Aortic smooth muscle cell (primary cell): ENCODE results near the gene OR4K5. TPM values are rescaled to one million over a fixed set of nuclear protein-coding genes. Genes with fewer than 3 reads are reported as not detected.

Experiments used
- total RNA-seq: library from RNA; depleted of rRNA; stranded (reverse); fragments of >200 nt; gene quantifications from 2 replicates; pipeline ENCODE4 v1.2.3, GENCODE V29; 2014

OR4K5 gene, protein sequence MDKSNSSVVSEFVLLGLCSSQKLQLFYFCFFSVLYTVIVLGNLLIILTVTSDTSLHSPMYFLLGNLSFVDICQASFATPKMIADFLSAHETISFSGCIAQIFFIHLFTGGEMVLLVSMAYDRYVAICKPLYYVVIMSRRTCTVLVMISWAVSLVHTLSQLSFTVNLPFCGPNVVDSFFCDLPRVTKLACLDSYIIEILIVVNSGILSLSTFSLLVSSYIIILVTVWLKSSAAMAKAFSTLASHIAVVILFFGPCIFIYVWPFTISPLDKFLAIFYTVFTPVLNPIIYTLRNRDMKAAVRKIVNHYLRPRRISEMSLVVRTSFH
- total RNA-seq: not detected in 2 replicates

DNA sequence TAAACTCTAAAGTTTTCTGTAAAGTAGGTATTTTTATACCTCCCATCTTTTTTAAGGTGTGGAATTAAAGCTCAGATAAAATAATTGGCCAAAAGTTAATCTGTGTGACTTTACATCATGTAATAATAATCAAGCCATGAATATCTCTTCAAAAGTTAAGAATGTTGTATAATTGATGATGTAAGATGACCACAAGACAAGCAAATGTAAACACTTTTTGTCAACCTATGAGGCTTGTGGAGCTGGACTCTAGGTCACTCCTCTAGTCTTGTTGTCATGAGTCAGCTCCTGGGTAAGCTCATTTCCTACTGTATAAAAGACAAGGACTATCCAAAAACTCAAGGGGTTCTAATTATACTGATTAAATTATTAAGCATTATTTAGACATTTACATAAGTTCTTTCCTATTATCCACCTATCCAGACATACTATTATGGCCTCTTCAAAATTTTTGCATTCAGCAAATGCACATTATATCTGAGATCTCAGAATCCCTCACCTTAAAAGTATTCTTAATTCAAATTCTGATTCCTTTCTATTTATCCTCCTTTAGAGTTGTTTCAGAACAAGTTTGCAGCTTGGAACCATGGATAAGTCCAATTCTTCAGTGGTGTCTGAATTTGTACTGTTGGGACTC, at the start of gene OR4K5:
Gene OR4K5, plus strand, starts transcription at position 587 of the 637 bp plus-strand sequence. Its CDS starts 0 bp downstream, at position 587.

DNA sequence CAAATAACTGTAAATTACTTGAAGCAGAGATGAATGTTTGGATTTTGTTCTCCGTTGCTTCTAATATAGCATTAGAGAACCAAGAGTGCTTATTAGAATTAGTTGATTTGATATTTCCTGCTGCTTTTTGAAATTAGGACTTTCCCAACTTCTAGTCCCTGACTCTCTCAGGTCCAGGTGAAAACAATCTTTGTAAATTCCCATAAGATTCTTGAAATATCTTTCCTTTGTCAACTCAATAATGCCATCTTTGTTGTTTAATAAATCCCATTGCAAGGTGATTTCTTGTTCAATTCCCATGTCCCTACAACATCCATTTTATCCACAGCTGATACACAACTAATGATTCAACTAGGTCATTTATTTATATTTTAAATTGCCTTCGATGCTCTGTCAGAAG, 45.6 kb upstream of the OR4K5 start, which contains the start of gene OR4K2:
Gene OR4K2, plus strand, starts transcription at position 301 of the 400 bp plus-strand sequence. CDS start 1,126 bp downstream, outside the sequence.

DNA sequence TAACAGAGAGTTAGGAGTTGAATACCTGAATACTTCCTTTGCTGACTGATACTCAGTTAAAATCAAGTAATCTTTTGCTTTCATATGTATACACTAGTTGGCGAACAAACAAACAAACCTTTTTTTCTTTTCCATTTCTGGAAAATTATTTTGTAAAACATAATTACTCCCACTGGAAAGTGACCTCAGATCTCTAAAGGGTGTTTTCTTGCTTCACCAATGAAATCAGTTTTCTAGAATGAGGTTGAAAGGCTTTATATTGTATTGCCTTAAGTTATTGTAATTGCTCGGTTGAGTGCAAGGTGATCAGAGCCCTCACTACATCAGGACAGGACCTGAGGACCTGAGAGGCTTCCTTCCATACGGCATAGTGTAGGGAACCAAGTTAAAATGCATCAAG, 10.2 kb downstream of the OR4K5 start, which contains the start of gene OR4K1:
Gene OR4K1, plus strand, starts transcription at position 301 of the 400 bp plus-strand sequence. CDS start 4,750 bp downstream, outside the sequence.

Other genes with a start within 250 kb of the OR4K5 start
- not detected in 2 replicates for gene OR11H2, start 206.7 kb upstream of the OR4K5 start, total RNA-seq
- gene OR4Q3, start 177.0 kb upstream of the OR4K5 start, total RNA-seq: not detected in 2 replicates
- not detected in 2 replicates for gene OR4M1, start 147.1 kb upstream of the OR4K5 start, total RNA-seq
- gene OR4N2, start 116.8 kb upstream of the OR4K5 start, total RNA-seq: not detected in 2 replicates
- gene OR4K2, start 45.5 kb upstream of the OR4K5 start, total RNA-seq: not detected in 2 replicates
- gene OR4K1, start 10.3 kb downstream of the OR4K5 start, total RNA-seq: not detected in 2 replicates
- not detected in 2 replicates for gene OR4K15, start 55.0 kb downstream of the OR4K5 start, total RNA-seq
- not detected in 2 replicates for gene OR4Q2, start 81.6 kb downstream of the OR4K5 start, total RNA-seq
- not detected in 2 replicates for gene OR4K14, start 98.7 kb downstream of the OR4K5 start, total RNA-seq
- not detected in 2 replicates for gene OR4K13, start 115.4 kb downstream of the OR4K5 start, total RNA-seq
- not detected in 2 replicates for gene OR4L1, start 139.4 kb downstream of the OR4K5 start, total RNA-seq
- gene OR4K17, start 190.1 kb downstream of the OR4K5 start, total RNA-seq: not detected in 2 replicates
- gene OR4N5, start 218.2 kb downstream of the OR4K5 start, total RNA-seq: not detected in 2 replicates